PC-9 (cell line): ENCODE data around the gene THBS1.

Source experiments
- CTCF ChIP-seq: fragments of 200-600 bp; sonication (generic); conservative IDR thresholded peaks from 2 replicates; pipeline ENCODE4 v1.6.1; 2017; ENCODE audit warnings: mixed run types, antibody characterized with exemption, mild to moderate bottlenecking, moderate library complexity
- EZH2 ChIP-seq: fragments of 200-600 bp; sonication (generic); IDR thresholded peaks from 2 replicates; pipeline ENCODE4 v1.8.0; 2017; ENCODE audit warnings: antibody characterized with exemption, low read depth

DNA sequence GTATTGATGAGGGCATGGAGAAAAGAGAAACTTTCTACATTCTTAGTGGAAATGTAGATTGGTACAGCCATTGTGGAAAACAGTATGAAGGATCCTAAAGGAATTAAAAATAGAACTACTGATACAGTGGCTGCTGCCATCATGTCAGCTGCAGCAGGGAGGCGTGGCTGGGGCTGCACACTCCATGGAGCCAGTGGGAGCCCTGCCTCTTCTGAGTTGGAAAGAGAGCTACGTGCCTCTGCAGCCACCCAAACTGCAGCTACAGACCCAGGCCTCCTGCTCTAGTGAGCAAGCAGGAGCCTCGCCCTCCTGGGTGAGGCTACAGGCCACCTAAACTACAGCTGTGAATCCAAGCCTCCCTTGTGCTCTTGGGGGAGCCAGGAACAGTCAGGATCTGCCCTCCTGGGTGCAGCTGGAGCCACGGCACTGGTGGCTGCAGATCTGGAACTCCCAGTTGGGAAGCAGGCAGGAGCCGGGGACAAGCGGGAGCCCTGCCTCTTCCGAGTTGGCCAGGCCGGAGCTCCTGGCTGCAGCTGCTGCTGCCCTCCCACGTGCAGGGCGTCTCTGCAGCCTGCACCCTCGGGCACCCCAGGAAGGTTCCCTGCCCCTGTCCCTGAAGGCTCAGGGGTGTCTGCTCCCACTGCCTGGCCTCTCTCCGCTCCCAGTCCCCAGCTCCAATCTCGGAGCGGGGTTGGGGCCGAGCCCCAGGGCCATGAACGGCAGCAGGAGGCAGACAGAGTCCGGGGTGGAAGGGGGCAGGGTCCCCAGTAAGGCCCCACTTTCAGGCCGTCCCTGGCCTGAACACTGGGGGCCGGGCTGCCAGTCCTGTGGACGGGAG lies 64.5 kb downstream of the THBS1 start:
- TF ChIP-seq CTCF (no peak), EZH2 (no peak)
